K562 (cell line): ENCODE measurements around the gene CLIC1. TPM values are rescaled to one million over a fixed set of nuclear protein-coding genes. Genes with fewer than 3 reads are reported as not detected.

Source experiments
- CC2D1A ChIP-seq: fragments of 450-650 bp; IDR thresholded peaks from 2 replicates; pipeline ENCODE4 v1.6.1; 2017; ENCODE audit warnings: mild to moderate bottlenecking
- ELF4 ChIP-seq: fragments of 450-650 bp; formaldehyde crosslinking; IDR thresholded peaks from 2 replicates; pipeline ENCODE4 v1.4.0; 2022; ENCODE audit warnings: missing genetic modification characterization
- EP300 ChIP-seq: IDR thresholded peaks from 2 replicates; pipeline ENCODE4 v1.6.1; 2012; ENCODE audit warnings: low read length, improper control_type of control experiment
- FOSL1 ChIP-seq: fragments of 200-800 bp; sonication (Bioruptor generic); conservative IDR thresholded peaks from 2 replicates; pipeline ENCODE4 v1.6.1; 2016; ENCODE audit warnings: missing genetic modification characterization, missing compliant biosample characterization
- GABPB2 ChIP-seq: fragments of 250-450 bp; sonication (Bioruptor Pico); conservative IDR thresholded peaks from 2 replicates; pipeline ENCODE4 v1.5.1; 2021; ENCODE audit warnings: mild to moderate bottlenecking
- GATAD2B ChIP-seq: fragments of 450-650 bp; IDR thresholded peaks from 2 replicates; pipeline ENCODE4 v1.6.1; 2017; ENCODE audit warnings: mild to moderate bottlenecking, borderline replicate concordance
- MEF2A ChIP-seq: IDR thresholded peaks from 2 replicates; pipeline ENCODE4 v1.6.1; 2011; ENCODE audit warnings: low read depth, mild to moderate bottlenecking, low read length, moderate library complexity; ENCODE audit not compliant: control insufficient read depth
- MEF2D ChIP-seq: conservative IDR thresholded peaks from 2 replicates; pipeline ENCODE4 v1.6.1; 2016; ENCODE audit warnings: low read depth, missing genetic modification characterization, missing compliant biosample characterization
- MEIS2 ChIP-seq: fragments of 450-650 bp; IDR thresholded peaks from 2 replicates; pipeline ENCODE4 v1.6.1; 2014; ENCODE audit warnings: mild to moderate bottlenecking; ENCODE audit not compliant: partially characterized antibody
- REST ChIP-seq, 2 experiments: fragments of 450-650 bp; formaldehyde crosslinking in 1 of 2; IDR thresholded peaks; 2 replicates each; pipeline versions ENCODE4 v1.4.0 to v1.6.1; 2014 to 2020; ENCODE audit warnings: mild to moderate bottlenecking in 2 of 2, borderline replicate concordance in 1 of 2, low read depth in 1 of 2
- TRIM28 ChIP-seq: fragments of 450-650 bp; IDR thresholded peaks from 2 replicates; pipeline ENCODE4 v1.6.1; 2017
- ZBTB43 ChIP-seq: sonication (generic); formaldehyde crosslinking; IDR thresholded peaks from 2 replicates; pipeline ENCODE4 v1.8.0; 2023; ENCODE audit warnings: mild to moderate bottlenecking, missing genetic modification reagents
- ZNF324 ChIP-seq: fragments of 250-450 bp; sonication (Bioruptor Pico); IDR thresholded peaks from 2 replicates; pipeline ENCODE4 v1.4.0; 2020; ENCODE audit warnings: mild to moderate bottlenecking
- ZNF592 ChIP-seq: fragments of 450-650 bp; IDR thresholded peaks from 2 replicates; pipeline ENCODE4 v1.6.1; 2017; ENCODE audit warnings: antibody characterized with exemption, mild to moderate bottlenecking
- ZNF75A ChIP-seq: fragments of 450-650 bp; formaldehyde crosslinking; IDR thresholded peaks from 2 replicates; pipeline ENCODE4 v1.4.0; 2020; ENCODE audit warnings: mild to moderate bottlenecking
- polyA plus RNA-seq, 8 experiments: library from polyadenylated mRNA; depleted of rRNA in 4 of 8; stranded (reverse) in 5 of 8; unstranded in 3 of 8; fragments of >200 nt; fragmentation: Nextera tagmentation in 2 of 8; fragmentation: Illumina TruSeq in 1 of 8; extraction: Ambion mirVana in 2 of 8; extraction: Trizol in 1 of 8; gene quantifications; 2 replicates each; pipeline versions ENCODE4 v1.2.1 to v1.2.3, GENCODE V29; 2011 to 2014; ENCODE audit warnings: inconsistent platforms in 1 of 8, missing spikeins in 1 of 8
- total RNA-seq, 7 experiments: library from RNA; depleted of rRNA in 6 of 7; stranded (reverse); fragments of >200 nt in 6 of 7; fragmentation: Illumina TruSeq in 2 of 7; extraction: Trizol in 2 of 7; gene quantifications; 2 replicates each; pipeline versions ENCODE4 v1.2.1 to v1.2.3, GENCODE V29; 2011 to 2021; ENCODE audit warnings: low replicate concordance in 1 of 7

The CLIC1 gene
- total and polyA plus RNA-seq, 9 of the 15 experiments (the other 6 are each of a cell fraction or from before 2014, with no cell fraction given), result 1,267 to 2,419 (median 1,808) TPM

- TF ChIP-seq MEF2A (0 out of 2 replicates have a peak, but pooled peaks have one; percentile 2), EP300 (peak; percentile 28), ELF4 (CRISPR knock-in tag) (peak; percentile 89), ZNF592 (no peak), CC2D1A (peak; percentile 96), MEIS2 (peak; percentile 86), GATAD2B (no peak), REST (IDR thresholded peaks at IDR 0.05; ENCODE audit: borderline replicate concordance) (peak; percentile 97), REST (CRISPR knock-in tag; IDR thresholded peaks at IDR 0.05; ENCODE audit: low read depth) (no peak), GABPB2 (CRISPR knock-in tag) (no peak), MEF2D (tag) (0 out of 2 replicates have a peak, but pooled peaks have one; percentile 40), FOSL1 (peak; percentile 47; the same call in 1 of the 2 replicates), ZNF75A (no peak), ZNF324 (CRISPR knock-in tag) (no peak), TRIM28 (peak; percentile 45; the same call in 1 of the 2 replicates), ZBTB43 (CRISPR knock-in tag) (peak; percentile 93)
Measured at GRCh38 chr6:31769684-31770371, 33.5 kb upstream of the CLIC1 start (continued).
